K562 (cell line): ENCODE data around the gene PTPN7. TPM values are rescaled to one million over a fixed set of nuclear protein-coding genes. Genes with fewer than 3 reads are reported as not detected.

Experiments used
- ATF3 ChIP-seq, 2 experiments: fragments of 450-650 bp in 1 of 2; sonication (generic) in 1 of 2; formaldehyde crosslinking in 1 of 2; IDR thresholded peaks in 1 of 2; conservative IDR thresholded peaks in 1 of 2; 2 replicates each; pipeline versions ENCODE4 v1.6.1 to v1.8.1; 2016 to 2023; ENCODE audit warnings: mild to moderate bottlenecking in 2 of 2, moderate library complexity in 2 of 2, inconsistent platforms in 1 of 2, missing genetic modification reagents in 1 of 2
- CC2D1A ChIP-seq: fragments of 450-650 bp; IDR thresholded peaks from 2 replicates; pipeline ENCODE4 v1.6.1; 2017; ENCODE audit warnings: mild to moderate bottlenecking
- CREB1 ChIP-seq, 2 experiments: sonication (generic) in 1 of 2; formaldehyde crosslinking in 1 of 2; IDR thresholded peaks; 2 replicates each; pipeline versions ENCODE4 v1.6.1 to v1.8.0; 2012 to 2022; ENCODE audit warnings: inconsistent platforms in 1 of 2, mild to moderate bottlenecking in 1 of 2, missing genetic modification reagents in 1 of 2, moderate library complexity in 1 of 2
- ERF ChIP-seq: fragments of 450-650 bp; formaldehyde crosslinking; IDR thresholded peaks from 2 replicates; pipeline ENCODE4 v1.4.0; 2020; ENCODE audit warnings: mild to moderate bottlenecking, mixed read lengths
- HBP1 ChIP-seq: fragments of 450-650 bp; formaldehyde crosslinking; IDR thresholded peaks from 2 replicates; pipeline ENCODE4 v1.4.0; 2022; ENCODE audit warnings: missing genetic modification characterization
- KDM1A ChIP-seq, 2 experiments: fragments of 450-650 bp; IDR thresholded peaks; 2 replicates each; pipeline ENCODE4 v1.6.1; 2016; ENCODE audit warnings: mild to moderate bottlenecking in 2 of 2
- KDM5B ChIP-seq: fragments of 200-600 bp; sonication (generic); IDR thresholded peaks from 2 replicates; pipeline ENCODE4 v1.6.1; 2012; ENCODE audit warnings: low read depth, mild to moderate bottlenecking, moderate library complexity, low read length, control low read depth, inconsistent platforms; ENCODE audit not compliant: insufficient replicate concordance
- KLF13 ChIP-seq: fragments of 450-650 bp; IDR thresholded peaks from 2 replicates; pipeline ENCODE4 v1.6.1; 2016; ENCODE audit warnings: missing genetic modification characterization, low read depth, mild to moderate bottlenecking, missing compliant biosample characterization, moderate library complexity, borderline replicate concordance
- MNT ChIP-seq, 2 experiments: fragments of 450-650 bp; conservative IDR thresholded peaks; 2 replicates each; pipeline ENCODE4 v1.6.1; 2017; ENCODE audit warnings: mild to moderate bottlenecking in 2 of 2, moderate library complexity in 2 of 2
- MTA1 ChIP-seq: fragments of 450-650 bp; IDR thresholded peaks from 2 replicates; pipeline ENCODE4 v1.6.1; 2017; ENCODE audit warnings: borderline replicate concordance
- OTX1 ChIP-seq: fragments of 450-650 bp; formaldehyde crosslinking; IDR thresholded peaks from 2 replicates; pipeline ENCODE4 v1.4.0; 2022; ENCODE audit warnings: mild to moderate bottlenecking
- PCBP2 ChIP-seq: fragments of 200-400 bp; formaldehyde crosslinking; IDR thresholded peaks from 2 replicates; pipeline ENCODE4 v1.6.1; 2018; ENCODE audit warnings: low read length, low read depth, mild to moderate bottlenecking, moderate library complexity; ENCODE audit not compliant: poor library complexity, severe bottlenecking
- PHF8 ChIP-seq: fragments of 200-600 bp; sonication (generic); IDR thresholded peaks from 2 replicates; pipeline ENCODE4 v1.6.1; 2012; ENCODE audit warnings: mixed run types, mild to moderate bottlenecking, inconsistent platforms, low read length, moderate library complexity, borderline replicate concordance
- PRDM10 ChIP-seq: fragments of 450-650 bp; IDR thresholded peaks from 2 replicates; pipeline ENCODE4 v1.6.1; 2018; ENCODE audit not compliant: partially characterized antibody
- SAFB2 ChIP-seq: fragments of 200-400 bp; formaldehyde crosslinking; IDR thresholded peaks from 2 replicates; pipeline ENCODE4 v1.6.1; 2018; ENCODE audit warnings: borderline replicate concordance, low read length, low read depth, moderate library complexity; ENCODE audit not compliant: severe bottlenecking
- TCF3 ChIP-seq: sonication (generic); formaldehyde crosslinking; IDR thresholded peaks from 2 replicates; pipeline ENCODE4 v1.4.0; 2020; ENCODE audit warnings: mild to moderate bottlenecking, missing genetic modification reagents
- polyA plus RNA-seq, 8 experiments: library from polyadenylated mRNA; depleted of rRNA in 4 of 8; stranded (reverse) in 5 of 8; unstranded in 3 of 8; fragments of >200 nt; fragmentation: Nextera tagmentation in 2 of 8; fragmentation: Illumina TruSeq in 1 of 8; extraction: Ambion mirVana in 2 of 8; extraction: Trizol in 1 of 8; gene quantifications; 2 replicates each; pipeline versions ENCODE4 v1.2.1 to v1.2.3, GENCODE V29; 2011 to 2014; ENCODE audit warnings: inconsistent platforms in 1 of 8, missing spikeins in 1 of 8
- total RNA-seq, 7 experiments: library from RNA; depleted of rRNA in 6 of 7; stranded (reverse); fragments of >200 nt in 6 of 7; fragmentation: Illumina TruSeq in 2 of 7; extraction: Trizol in 2 of 7; gene quantifications; 2 replicates each; pipeline versions ENCODE4 v1.2.1 to v1.2.3, GENCODE V29; 2011 to 2021; ENCODE audit warnings: low replicate concordance in 1 of 7

The PTPN7 gene
- total and polyA plus RNA-seq, 9 of the 15 experiments (the other 6 are each of a cell fraction or from before 2014, with no cell fraction given) = 18.7 to 144 (median 120) TPM

GRCh38 chr1:202162418-202163280 is 2.2 kb upstream of the PTPN7 start (continued):
- TF ChIP-seq HBP1 (0 out of 2 replicates have a peak, but pooled peaks have one; percentile 48), SAFB2 (no peak), KDM1A (IDR thresholded peaks at IDR 0.05) (peak in 1 of 2 experiments; percentile 52; a peak in 2 of 4 replicates), PCBP2 (no peak), KLF13 (tag) (0 out of 2 replicates have a peak, but pooled peaks have one; percentile 8), OTX1 (0 out of 2 replicates have a peak, but pooled peaks have one; percentile 16), PRDM10 (peak; percentile 66), MTA1 (0 out of 2 replicates have a peak, but pooled peaks have one; percentile 62), KDM5B (peak; percentile 47), ERF (0 out of 2 replicates have a peak, but pooled peaks have one; percentile 41), CC2D1A (0 out of 2 replicates have a peak, but pooled peaks have one; percentile 10), TCF3 (no peak), ATF3 (IDR thresholded peaks at IDR 0.05) (peak; percentile 63), ATF3 (CRISPR knock-in tag; conservative IDR thresholded peaks at IDR 0.05) (no peak), CREB1 (IDR thresholded peaks at IDR 0.05) (no peak), CREB1 (CRISPR knock-in tag; IDR thresholded peaks at IDR 0.05) (0 out of 2 replicates have a peak, but pooled peaks have one; percentile 16), PHF8 (peak; percentile 34; the same call in 1 of the 2 replicates), MNT (conservative IDR thresholded peaks at IDR 0.05) (peak in 1 of 2 experiments; percentile 46; a peak in 1 of 4 replicates)
